Hematopoietic multipotent progenitor cell treated with erythropoietin and hydrocortisone succinate and interleukin-3 and kit ligand, for 15 days (in vitro differentiated cells): Measurements from ENCODE around the gene EP400.

Source experiments
- DNase-seq: peaks from one replicate; pipeline ENCODE4 v3.0.0-alpha.2; 2015; ENCODE audit warnings: low spot score

The EP400 gene

GRCh38 chr12:132021031-132021871 lies 71.5 kb downstream of the EP400 start:
- DNase-seq, result no peak

- no peak for DNase-seq
These were observed 72.2 kb downstream of the EP400 start for GRCh38 chr12:132021965-132022364.

- peak; percentile 27 for DNase-seq
These were observed 73.9 kb downstream of the EP400 start for GRCh38 chr12:132023658-132024057.

- no peak for DNase-seq
These were observed 75.0 kb downstream of the EP400 start for GRCh38 chr12:132024758-132025157.

GRCh38 chr12:132025526-132025925 lies 75.8 kb downstream of the EP400 start:
- DNase-seq, result no peak

GRCh38 chr12:132026061-132026795 lies 76.5 kb downstream of the EP400 start:
- DNase-seq, result no peak

GRCh38 chr12:132026796-132027500 lies 77.2 kb downstream of the EP400 start:
- no peak for DNase-seq

- DNase-seq, result no peak
These were observed 77.9 kb downstream of the EP400 start for GRCh38 chr12:132027636-132028035.

GRCh38 chr12:132028111-132028510 lies 78.4 kb downstream of the EP400 start:
- DNase-seq, result no peak

- no peak for DNase-seq
These were observed 80.0 kb downstream of the EP400 start for GRCh38 chr12:132029503-132030300.

GRCh38 chr12:132030367-132031038 lies 80.8 kb downstream of the EP400 start:
- no peak for DNase-seq

- no peak for DNase-seq
These were observed 83.9 kb downstream of the EP400 start for GRCh38 chr12:132033627-132034026.

GRCh38 chr12:132036063-132036683 lies 86.4 kb downstream of the EP400 start:
- no peak for DNase-seq

- no peak for DNase-seq
These were observed 91.3 kb downstream of the EP400 start for GRCh38 chr12:132040906-132041606.

GRCh38 chr12:132043216-132043615 lies 93.5 kb downstream of the EP400 start:
- DNase-seq, result no peak

GRCh38 chr12:132043770-132044467 lies 94.2 kb downstream of the EP400 start:
- DNase-seq, result no peak

- DNase-seq, result no peak
These were observed 95.1 kb downstream of the EP400 start for GRCh38 chr12:132044661-132045412.

- no peak for DNase-seq
These were observed 96.0 kb downstream of the EP400 start for GRCh38 chr12:132045751-132046150.

- DNase-seq, result no peak
These were observed 96.8 kb downstream of the EP400 start for GRCh38 chr12:132046561-132046960.
